HG02938 (cell line): ENCODE measurements around the gene PRUNE2.

Experiments
- ATAC-seq: cut with Tn5 transposase; IDR thresholded peaks from one replicate; pipeline ENCODE4 v1.9.1; 2021; ENCODE audit warnings: mild to moderate bottlenecking, moderate library complexity; ENCODE audit not compliant: unreplicated experiment

Gene PRUNE2

DNA sequence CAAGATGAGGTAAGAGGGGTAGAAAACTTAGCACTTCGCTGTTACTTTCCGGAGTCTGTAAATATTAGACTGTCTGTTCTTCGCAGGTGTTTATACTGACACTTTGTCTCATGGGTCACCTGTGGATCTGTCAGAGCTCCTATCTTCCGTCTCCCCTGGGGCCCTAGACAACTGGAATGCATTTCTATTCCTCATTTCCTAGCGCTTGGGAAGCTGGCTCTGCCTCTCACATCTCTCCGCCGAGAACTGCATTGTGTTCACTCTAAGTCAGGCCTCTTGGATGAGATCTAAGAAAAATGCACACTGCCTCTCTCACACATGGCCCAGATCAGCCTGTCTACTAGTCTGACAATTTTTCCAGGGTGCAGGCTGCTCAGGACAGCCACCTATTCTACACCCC lies 102.2 kb downstream of the PRUNE2 start:
- no peak for ATAC-seq

DNA sequence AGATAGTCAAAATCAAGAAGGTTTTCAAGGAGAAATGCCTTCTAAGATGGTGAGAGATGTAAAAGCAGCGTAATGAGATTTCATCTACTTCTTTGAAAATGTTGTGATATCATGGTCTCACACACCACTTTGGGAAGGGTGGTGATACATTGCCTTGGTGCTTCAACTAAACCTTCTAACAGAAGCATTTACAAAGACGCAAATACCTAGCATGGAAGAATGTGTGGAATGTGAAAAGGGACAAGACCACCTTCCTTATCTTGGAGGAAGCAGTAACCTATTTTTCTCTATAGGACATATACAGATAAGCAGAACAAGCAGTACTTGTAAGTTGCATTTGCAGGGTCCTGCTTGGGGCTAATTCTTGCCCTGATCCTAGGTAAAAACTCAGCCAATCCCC lies 102.8 kb downstream of the PRUNE2 start:
- no peak for ATAC-seq

DNA sequence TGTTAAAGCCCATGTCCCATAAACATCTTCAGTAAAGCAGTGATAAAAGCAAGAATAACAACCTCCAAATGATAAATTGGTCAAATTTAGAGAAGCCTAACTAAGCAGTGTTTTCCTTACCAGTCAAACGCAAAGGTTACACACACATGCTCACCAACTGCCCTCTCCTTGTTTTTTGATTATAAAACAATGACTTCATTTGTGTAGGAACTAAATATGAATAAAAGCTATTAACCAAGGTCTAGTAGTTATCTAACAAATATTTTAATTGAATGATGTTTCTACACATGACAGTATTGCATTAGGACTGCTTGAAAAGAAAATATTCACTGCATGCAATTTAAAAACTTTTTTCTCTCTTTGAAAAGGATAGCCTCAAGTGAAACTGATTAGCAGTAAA lies 105.0 kb downstream of the PRUNE2 start:
- no peak for ATAC-seq

DNA sequence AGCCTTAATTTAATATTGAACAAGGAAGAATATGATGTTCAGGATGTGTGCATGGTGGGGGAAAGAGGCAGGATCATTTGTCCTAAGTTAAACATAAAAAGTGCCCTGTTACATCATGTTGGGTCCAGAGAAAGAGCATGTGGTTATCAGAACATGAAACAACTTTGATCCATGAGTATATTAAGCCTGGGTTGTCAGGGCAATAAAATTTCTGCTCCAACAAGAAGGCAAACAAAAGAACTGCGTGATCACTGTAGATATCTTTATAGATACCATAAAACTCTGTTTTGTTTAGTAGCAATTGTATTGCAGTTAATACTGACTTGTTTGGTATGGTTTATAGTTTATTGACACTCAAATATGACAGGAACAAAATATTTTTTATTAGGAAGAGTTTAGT lies 106.4 kb downstream of the PRUNE2 start:
- no peak for ATAC-seq

DNA sequence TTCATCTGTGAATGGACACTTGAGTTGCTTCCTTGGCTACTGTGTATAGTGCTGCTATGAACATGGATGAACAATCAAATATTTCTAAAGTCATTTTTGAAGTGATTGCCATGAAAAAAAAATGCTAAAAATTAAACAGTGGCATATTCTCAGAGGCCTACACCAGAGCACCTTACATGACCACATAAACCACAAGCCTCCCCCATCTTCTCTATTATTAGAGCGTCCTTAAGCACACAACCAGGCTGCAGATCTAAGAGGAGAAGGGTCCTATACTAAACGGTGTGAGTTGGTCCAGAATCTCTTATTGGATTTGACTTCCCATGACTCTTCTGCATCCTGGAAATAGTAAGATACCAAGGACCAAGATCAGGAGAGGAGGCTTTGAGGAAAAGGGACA lies 107.4 kb downstream of the PRUNE2 start:
- peak; percentile 51 for ATAC-seq

DNA sequence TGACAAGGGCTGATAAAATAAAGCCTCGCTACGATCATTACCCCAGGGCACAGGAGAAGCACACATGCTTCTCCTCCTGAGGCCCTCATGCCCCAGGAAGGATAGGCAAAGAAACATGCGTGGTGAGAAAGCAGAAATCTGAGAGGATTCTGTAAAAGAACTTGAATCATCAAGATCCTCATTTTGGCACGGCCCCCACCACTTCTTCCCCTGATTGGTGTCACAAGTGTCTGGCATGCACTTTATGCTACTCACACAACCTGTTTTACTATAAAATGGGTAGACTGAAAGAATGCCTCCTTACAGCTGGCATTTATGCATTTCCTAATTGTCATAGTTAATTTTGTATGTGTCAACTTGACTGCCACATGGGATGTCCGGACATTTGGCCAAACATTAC lies 109.6 kb downstream of the PRUNE2 start:
- ATAC-seq = no peak

DNA sequence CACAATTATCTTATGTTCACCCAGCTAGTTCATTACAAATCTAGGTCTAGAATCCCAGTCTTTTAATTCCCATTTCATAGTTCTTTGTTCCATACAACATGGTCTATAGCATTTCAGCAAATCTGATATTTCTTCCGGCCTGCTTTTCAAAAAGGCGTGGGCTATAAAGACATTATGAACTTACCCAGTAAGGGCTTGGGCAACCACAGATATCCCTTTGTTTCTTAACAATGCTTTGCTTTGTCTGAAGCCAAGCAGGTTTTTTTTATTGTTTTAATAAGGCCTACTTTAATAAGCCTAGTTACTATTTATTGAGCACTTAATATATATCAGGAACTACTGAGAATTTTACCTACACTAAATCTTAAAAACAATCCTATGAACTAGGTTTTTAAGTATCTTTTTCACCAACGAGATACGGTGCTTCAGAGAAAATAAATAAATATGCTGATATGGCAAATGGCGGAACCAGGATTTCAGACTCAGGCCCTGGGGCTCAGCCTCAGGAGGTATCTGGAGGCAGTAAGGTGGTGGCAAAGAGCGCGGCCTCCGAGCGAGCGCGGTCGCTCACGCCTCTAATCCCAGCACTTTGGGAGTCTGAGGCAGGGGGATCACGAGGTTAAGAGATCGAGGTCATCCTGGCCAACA lies 112.0 kb downstream of the PRUNE2 start:
- ATAC-seq = no peak

DNA sequence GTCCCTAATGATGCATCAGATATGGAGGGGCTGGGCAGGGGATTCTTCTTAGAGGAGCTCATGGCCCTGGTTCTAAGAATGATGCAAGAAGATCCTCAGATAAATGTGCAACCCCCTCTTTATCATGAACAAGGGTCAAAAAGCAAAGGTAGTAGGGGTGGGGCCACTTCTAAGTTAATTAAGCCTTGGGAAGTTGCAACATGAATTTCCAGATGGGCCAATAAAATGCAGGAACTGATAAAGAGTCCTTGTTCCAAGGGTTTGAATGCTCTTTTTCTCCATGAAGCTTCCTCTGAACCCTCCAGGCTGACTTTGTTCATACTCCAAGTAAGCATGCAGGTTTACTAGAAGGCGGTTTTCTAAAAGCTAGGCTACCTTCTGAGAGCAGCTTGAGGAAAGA lies 116.1 kb downstream of the PRUNE2 start:
- ATAC-seq = no peak

DNA sequence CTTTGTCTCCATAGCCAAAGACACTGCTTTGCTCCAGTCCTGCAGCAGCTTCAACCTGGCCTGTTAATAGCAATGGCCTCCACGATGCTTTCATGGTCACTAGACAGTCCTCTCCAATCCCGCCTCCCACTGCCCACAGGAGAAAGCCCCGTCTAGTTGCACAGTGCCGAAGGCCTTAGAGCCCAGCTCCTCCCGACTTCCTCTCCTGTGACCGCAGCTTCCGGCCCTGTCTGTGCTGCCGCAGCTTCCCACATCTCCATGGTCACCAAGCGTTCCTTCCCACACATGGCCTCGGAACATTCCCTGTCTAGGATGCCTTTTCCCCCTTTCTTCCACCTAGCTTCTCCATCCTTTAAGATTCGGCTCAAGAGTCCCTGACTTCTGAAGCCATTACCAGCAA lies 118.2 kb downstream of the PRUNE2 start:
- ATAC-seq = no peak

DNA sequence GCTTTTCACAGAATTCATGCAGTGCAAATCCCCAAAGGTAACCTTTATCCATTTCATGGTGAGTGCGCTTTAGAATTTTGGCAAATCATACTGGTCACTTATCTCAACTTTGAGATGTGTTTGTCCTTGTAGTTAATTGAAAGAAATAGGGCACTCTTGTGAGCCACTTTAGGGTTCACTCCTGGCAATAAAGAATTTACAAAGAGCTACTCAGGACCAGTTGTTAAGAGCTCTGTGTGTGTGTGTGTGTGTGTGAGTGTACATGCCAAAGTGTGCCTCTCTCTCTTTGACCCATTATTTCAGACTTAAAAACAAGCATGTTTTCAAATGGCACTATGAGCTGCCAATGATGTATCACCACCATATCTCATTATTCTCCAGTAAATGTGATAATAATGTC lies 120.4 kb downstream of the PRUNE2 start:
- no peak for ATAC-seq

DNA sequence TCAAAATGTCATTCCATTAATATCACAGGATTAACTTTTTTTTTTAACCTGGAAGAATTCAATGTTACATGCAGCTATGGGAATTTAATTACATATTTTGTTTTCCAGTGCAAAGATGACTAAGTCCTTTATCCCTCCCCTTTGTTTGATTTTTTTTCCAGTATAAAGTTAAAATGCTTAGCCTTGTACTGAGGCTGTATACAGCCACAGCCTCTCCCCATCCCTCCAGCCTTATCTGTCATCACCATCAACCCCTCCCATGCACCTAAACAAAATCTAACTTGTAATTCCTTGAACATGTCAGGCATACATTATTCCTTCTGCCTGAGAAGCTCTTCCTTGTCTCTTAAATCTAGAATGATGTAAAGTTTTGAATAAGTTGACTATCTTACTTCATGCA lies 121.0 kb downstream of the PRUNE2 start:
- no peak for ATAC-seq

DNA sequence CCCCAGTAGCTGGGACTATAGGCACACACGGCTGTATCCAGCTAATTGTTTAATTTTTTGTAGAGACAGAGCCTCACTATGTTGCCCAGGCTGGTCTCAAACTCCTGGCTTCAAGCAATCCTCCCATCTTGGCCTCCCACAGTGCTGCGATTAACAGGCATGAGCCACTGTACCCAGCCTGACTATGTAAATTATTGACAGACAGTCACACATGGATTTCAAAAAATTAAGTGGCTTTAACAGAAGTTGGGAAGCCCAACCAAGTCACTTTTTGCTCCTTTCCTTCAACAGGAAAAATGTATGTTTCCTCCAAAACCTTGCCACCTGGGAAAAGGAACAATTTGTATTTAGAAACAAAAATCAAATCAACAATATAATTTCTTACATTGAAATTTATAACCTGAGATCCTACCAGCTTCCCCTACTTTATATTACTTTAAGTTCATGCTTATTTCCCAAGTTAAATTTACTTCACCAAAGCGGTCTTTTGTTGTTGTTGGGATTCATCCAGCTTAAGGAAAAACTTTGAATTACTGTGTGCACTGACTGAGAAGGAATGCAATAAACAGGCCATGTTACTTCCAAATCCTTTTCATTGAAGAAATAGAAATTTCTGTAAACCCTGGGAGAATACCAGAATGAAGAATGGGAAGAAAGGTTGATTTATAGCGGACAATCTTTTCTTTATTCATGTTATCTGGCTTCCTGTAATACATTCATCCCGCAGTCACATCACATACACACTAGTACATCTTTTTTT lies 133.0 kb downstream of the PRUNE2 start:
- ATAC-seq = no peak

DNA sequence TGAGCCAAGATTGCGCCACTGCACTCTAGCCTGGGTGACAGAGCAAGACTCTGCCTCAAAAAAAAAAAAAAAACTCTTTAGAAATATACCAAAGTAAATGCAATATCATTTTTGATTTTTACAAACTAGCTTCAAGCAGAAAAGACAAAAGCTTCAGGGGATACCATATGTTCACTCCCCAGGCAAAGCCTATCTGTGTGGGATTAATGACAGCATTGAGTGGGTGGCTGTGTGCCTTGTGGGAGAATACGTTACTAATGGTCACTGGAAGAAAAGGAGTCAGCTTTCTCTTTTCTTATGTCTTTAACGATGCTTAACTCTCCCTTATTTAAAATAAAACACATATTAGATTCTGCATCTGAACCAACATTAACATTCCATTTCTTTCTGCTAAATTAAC lies 139.8 kb downstream of the PRUNE2 start:
- no peak for ATAC-seq

DNA sequence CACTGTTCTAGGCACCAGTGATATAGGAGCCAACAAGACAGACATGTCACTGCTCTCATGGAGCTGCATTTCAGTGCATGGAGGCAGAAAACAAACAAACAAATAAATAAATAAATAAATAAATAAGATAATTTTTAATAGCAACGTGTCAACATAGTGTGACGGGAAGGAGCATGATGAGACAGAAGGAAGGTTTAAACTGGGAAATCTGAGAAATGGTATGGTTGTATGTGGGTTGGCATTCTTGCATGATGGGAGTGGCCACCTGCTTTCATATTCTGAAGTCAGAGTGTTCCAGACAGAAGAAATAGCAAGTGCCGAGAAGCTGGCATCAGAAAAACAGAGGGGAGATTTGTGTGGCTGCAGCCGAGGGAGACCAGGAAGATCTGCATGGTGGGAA lies 141.8 kb downstream of the PRUNE2 start, which contains the start of gene PCA3:
Gene PCA3, plus strand, starts transcription at position 301 of the 400 bp plus-strand sequence.
- ATAC-seq = no peak

DNA sequence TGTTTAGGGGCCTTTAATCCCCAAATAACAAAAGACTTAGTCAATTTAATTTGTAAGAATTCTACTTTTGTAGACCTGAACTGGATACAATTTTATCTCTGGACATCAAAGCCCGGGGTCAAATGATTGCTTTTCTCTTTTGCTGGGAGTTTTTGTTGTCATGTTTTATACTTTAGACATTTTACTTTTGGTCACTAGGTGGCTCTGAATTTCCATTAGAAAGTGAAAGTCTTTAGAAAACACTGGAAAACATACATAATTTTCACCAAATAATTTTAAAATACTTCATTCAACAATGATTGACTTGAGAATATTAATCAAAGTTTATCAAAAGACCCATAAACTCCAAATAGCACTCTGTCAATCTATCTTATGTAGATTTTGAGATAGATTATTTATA lies 144.5 kb downstream of the PRUNE2 start:
- no peak for ATAC-seq

DNA sequence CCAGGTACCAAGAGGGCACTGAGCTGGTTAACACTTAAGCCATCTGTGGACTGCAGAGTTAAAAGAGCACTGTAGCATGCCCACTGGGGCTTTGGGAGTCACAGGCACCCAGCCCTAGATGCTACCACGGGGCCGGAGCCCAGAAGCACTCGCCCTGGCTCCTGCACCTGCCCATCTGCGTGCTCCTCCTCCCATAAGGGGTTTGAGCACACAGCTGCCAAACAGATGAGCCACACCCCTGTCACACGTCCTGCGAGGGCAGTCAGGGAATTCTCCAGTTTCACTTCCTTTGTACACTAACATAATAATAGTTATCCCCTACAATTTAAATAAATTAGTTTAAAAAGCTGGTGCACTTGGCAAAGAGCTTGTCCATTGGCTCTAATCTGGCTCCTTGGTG lies 146.2 kb downstream of the PRUNE2 start:
- no peak for ATAC-seq

DNA sequence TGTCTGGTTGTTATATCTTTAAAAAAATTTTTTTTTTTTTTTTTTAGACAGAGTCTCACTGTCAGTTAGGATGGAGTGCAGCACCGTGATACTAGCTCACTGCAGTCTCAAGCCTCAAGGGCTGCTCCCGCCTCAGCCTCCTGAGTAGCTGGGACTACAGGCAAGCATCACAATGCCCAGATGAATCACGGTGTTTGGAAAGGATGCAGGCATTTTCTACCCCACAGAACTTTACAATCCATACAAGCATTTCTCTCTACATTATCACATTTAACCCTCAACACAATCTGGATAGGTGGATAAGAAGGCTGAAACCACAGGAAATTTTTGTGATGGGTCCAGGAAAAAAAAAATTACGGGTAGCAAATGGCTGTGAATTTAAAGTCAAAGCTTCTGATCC lies 147.4 kb downstream of the PRUNE2 start:
- no peak for ATAC-seq

DNA sequence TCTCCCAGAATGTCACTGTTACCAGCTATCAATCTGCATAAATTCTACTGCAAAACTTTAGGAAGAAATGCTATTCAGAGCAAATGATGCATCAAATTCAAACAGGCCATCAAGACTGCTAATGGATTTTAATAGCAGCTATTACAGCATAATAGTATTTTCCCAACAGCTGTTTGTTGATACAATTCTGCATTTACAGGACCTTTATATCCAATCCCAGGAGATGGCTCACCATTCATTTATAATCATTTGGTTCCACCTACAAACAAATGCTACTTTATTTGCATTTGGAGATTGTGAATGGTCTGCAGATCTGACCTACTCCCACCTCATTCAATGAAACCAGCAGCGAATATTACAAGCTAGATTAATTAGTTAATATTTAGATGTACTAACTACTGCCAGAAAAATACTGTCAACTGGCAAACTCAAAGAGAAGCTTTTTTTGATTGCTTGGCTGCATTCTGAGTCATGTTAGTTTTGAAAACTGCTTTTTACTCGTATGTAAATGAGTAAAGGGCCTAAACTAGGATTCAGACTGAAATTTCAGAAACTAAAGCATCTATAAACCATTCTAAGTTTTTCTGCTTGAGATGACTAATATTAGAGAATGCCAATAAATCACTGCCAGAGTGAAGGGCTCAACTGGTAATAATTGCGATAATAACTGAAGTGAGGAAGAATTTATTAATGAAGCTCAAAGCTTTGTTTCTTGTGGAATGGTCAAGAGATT lies 148.8 kb downstream of the PRUNE2 start:
- ATAC-seq = no peak

DNA sequence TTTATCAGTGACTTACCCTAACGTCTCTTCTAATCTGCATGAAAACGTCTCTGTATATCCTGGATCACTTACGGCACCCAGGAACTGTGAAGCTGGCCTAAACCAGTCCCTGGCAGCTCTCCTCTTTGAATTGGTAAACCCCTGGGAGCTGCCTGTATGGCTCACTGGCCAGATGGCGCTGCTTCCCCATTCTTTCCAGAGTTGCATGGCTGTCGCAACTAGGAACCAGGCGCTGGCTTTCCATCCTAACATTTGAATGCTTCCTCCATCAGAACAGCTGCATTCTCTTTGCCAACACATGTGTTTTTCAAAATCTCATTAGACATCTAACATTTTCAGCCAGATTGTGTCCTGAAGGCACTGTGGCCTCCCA lies 149.7 kb downstream of the PRUNE2 start:
- no peak for ATAC-seq

DNA sequence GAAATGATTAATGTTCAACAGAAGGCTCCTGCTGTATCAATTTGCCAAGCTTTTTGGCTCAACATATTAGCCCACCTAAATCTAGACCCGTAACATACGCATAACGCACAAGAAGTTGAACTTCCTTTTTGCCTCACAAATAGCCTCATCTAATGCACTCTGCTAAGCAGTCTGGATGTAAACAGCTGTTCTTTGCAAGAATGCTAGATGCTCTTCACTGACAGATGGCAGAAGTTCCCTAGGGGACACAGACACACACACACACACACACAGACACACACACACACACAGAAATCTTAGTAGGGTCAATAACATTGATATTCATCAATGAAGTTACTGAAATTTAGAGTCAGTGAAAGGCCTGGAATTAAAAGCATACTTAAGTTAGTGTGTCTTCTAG lies 154.9 kb downstream of the PRUNE2 start:
- no peak for ATAC-seq

DNA sequence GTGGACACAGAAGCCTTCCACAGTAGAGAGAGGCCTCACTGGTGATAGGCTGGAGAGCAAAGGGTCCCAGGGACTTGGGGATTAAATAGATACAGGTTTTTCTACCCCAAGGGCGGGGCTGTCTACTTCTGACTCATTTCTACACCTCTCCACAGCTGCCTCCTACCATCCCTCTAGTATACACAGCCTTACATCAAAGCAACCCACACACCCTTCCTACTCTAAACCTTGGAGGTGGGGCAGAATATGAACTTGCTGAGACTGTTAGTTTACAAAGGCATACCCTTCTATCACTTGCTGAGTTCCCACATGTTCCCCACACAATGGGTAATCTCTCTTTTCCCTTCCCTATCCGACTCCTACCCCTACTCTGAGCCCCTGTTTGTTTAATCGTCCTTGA lies 161.6 kb downstream of the PRUNE2 start:
- no peak for ATAC-seq

DNA sequence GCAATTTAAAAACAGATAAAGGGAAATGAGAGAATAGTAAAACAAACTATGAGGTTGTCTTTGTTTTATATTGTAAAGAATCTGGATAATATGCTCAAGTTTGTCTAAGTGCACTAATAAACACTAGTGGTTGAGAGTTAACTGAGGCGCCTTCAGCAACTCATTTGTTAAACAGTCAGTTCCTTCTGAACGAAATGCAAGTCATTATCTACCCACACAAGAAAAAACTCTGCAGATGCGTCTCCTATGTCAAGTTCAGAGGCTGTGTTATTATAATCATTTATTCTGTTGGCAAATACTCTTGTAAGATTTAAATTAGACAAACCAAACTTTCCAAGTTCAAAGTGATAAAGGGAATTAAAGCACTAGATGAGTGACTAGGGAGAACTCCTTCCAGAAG lies 162.0 kb downstream of the PRUNE2 start:
- no peak for ATAC-seq
